H9 (cell line): Measurements from ENCODE around the gene SLC22A17. TPM values are rescaled to one million over a fixed set of nuclear protein-coding genes. Genes with fewer than 3 reads are reported as not detected.

Experiments used
- DNase-seq: peaks from one replicate; pipeline ENCODE4 v3.0.0-alpha.2; 2017
- H2AFZ ChIP-seq: one replicate; pipeline ENCODE4 v1.6.1; 2013; ENCODE audit warnings: mild to moderate bottlenecking, low read length, control low read depth, moderate library complexity
- H2AK5ac ChIP-seq: 2 replicates; pipeline ENCODE4 v1.6.1; 2013; ENCODE audit warnings: low read length, control low read depth, mixed read lengths; ENCODE audit not compliant: insufficient read length
- H2BK120ac ChIP-seq: one replicate; pipeline ENCODE4 v1.6.1; 2013; ENCODE audit warnings: low read depth, mild to moderate bottlenecking, low read length, control low read depth, inconsistent platforms; ENCODE audit not compliant: poor library complexity, severe bottlenecking
- H2BK12ac ChIP-seq: 2 replicates; pipeline ENCODE4 v1.6.1; 2013; ENCODE audit warnings: low read length, control low read depth, mixed read lengths, low read depth; ENCODE audit not compliant: insufficient read length
- H2BK15ac ChIP-seq: 2 replicates; pipeline ENCODE4 v1.6.1; 2013; ENCODE audit warnings: low read depth, low read length, control low read depth
- H2BK20ac ChIP-seq: one replicate; pipeline ENCODE4 v1.6.1; 2013; ENCODE audit warnings: low read depth, mild to moderate bottlenecking, low read length, control low read depth, inconsistent platforms; ENCODE audit not compliant: poor library complexity, severe bottlenecking
- H2BK5ac ChIP-seq: 2 replicates; pipeline ENCODE4 v1.6.1; 2013; ENCODE audit warnings: low read length, control low read depth, mixed read lengths; ENCODE audit not compliant: insufficient read length
- H3K14ac ChIP-seq: 2 replicates; pipeline ENCODE4 v1.6.1; 2013; ENCODE audit warnings: low read length, control low read depth; ENCODE audit not compliant: insufficient read depth
- H3K18ac ChIP-seq: 2 replicates; pipeline ENCODE4 v1.6.1; 2013; ENCODE audit warnings: low read depth, mild to moderate bottlenecking, mixed read lengths, low read length, control low read depth; ENCODE audit not compliant: insufficient read length
- H3K23ac ChIP-seq: 2 replicates; pipeline ENCODE4 v1.6.1; 2013; ENCODE audit warnings: low read length, control low read depth, mixed read lengths, low read depth; ENCODE audit not compliant: insufficient read length
- H3K23me2 ChIP-seq: 2 replicates; pipeline ENCODE4 v1.6.1; 2013; ENCODE audit warnings: low read depth, mild to moderate bottlenecking, mixed read lengths, low read length, control low read depth; ENCODE audit not compliant: insufficient read length, poor library complexity, severe bottlenecking
- H3K27ac ChIP-seq: 2 replicates; pipeline ENCODE4 v1.5.1; 2013; ENCODE audit warnings: low read length, control low read depth, mixed read lengths, low read depth; ENCODE audit not compliant: insufficient read length
- H3K27me3 ChIP-seq: 2 replicates; pipeline ENCODE4 v1.6.1; 2013; ENCODE audit warnings: low read length, control low read depth, inconsistent platforms; ENCODE audit not compliant: insufficient read depth
- H3K4ac ChIP-seq: 2 replicates; pipeline ENCODE4 v1.6.1; 2013; ENCODE audit warnings: low read depth, mild to moderate bottlenecking, control low read depth, inconsistent platforms, low read length, moderate library complexity
- H3K4me1 ChIP-seq: 2 replicates; pipeline ENCODE4 v1.6.1; 2013; ENCODE audit warnings: low read length, control low read depth, inconsistent platforms; ENCODE audit not compliant: insufficient read depth
- H3K4me2 ChIP-seq: 2 replicates; pipeline ENCODE4 v1.6.1; 2013; ENCODE audit warnings: low read length, control low read depth, mixed read lengths; ENCODE audit not compliant: insufficient read length, insufficient read depth
- H3K56ac ChIP-seq: 2 replicates; pipeline ENCODE4 v1.6.1; 2013; ENCODE audit warnings: low read depth, mild to moderate bottlenecking, mixed read lengths, low read length, control low read depth; ENCODE audit not compliant: insufficient read length
- H3K79me1 ChIP-seq: 2 replicates; pipeline ENCODE4 v1.6.1; 2013; ENCODE audit warnings: low read depth, mild to moderate bottlenecking, moderate library complexity, low read length, control low read depth, inconsistent platforms; ENCODE audit not compliant: insufficient read depth, poor library complexity, severe bottlenecking
- H3K79me2 ChIP-seq: 2 replicates; pipeline ENCODE4 v1.6.1; 2013; ENCODE audit warnings: low read length, control low read depth, inconsistent platforms; ENCODE audit not compliant: insufficient read depth
- H3K9ac ChIP-seq: 2 replicates; pipeline ENCODE4 v1.6.1; 2013; ENCODE audit warnings: low read length, control low read depth, mixed read lengths; ENCODE audit not compliant: insufficient read length; ENCODE audit errors: extremely low read depth
- H3K9me3 ChIP-seq: one replicate; pipeline ENCODE4 v1.6.1; 2013; ENCODE audit warnings: low read depth, low read length, inconsistent platforms; ENCODE audit not compliant: control insufficient read depth
- H3T11ph ChIP-seq: one replicate; pipeline ENCODE4 v1.6.1; 2013; ENCODE audit warnings: mild to moderate bottlenecking, low read length, control low read depth, inconsistent platforms
- H4K20me1 ChIP-seq: one replicate; pipeline ENCODE4 v1.6.1; 2013; ENCODE audit not compliant: control insufficient read depth, insufficient read length, insufficient read depth
- H4K5ac ChIP-seq: 2 replicates; pipeline ENCODE4 v1.6.1; 2013; ENCODE audit warnings: low read depth, mild to moderate bottlenecking, mixed read lengths, low read length, control low read depth; ENCODE audit not compliant: insufficient read length
- H4K8ac ChIP-seq: replicated peaks from 2 replicates; pipeline ENCODE4 v1.6.1; 2013; ENCODE audit warnings: low read length, control low read depth, mixed read lengths, low read depth; ENCODE audit not compliant: insufficient read length
- H4K91ac ChIP-seq: 2 replicates; pipeline ENCODE4 v1.6.1; 2013; ENCODE audit warnings: low read depth, mild to moderate bottlenecking, moderate library complexity, mixed read lengths, low read length, control low read depth; ENCODE audit not compliant: insufficient read length
- H3K27ac Mint-ChIP-seq, 3 experiments: 2 replicates in 2 of 3; 3 replicates in 1 of 3; pipeline ENCODE4 v1.8.0; 2020 to 2021; ENCODE audit warnings: mixed read lengths in 3 of 3, mild to moderate bottlenecking in 1 of 3, moderate library complexity in 1 of 3
- H3K27me3 Mint-ChIP-seq: 2 replicates; pipeline ENCODE4 v1.8.0; 2021; ENCODE audit warnings: low read depth, mild to moderate bottlenecking, moderate library complexity, mixed read lengths
- H3K36me3 Mint-ChIP-seq, 3 experiments: 2 replicates in 2 of 3; 3 replicates in 1 of 3; pipeline ENCODE4 v1.8.0; 2020 to 2021; ENCODE audit warnings: low read depth in 3 of 3, mixed read lengths in 3 of 3; ENCODE audit not compliant: insufficient read depth in 1 of 3
- H3K4me1 Mint-ChIP-seq, 2 experiments: 2 replicates each; pipeline ENCODE4 v1.8.0; 2020; ENCODE audit warnings: mixed read lengths in 2 of 2
- H3K4me3 Mint-ChIP-seq, 2 experiments: 2 replicates in 1 of 2; 3 replicates in 1 of 2; pipeline ENCODE4 v1.8.0; 2020 to 2021; ENCODE audit warnings: mild to moderate bottlenecking in 2 of 2, mixed read lengths in 2 of 2, moderate library complexity in 1 of 2
- H3K9me3 Mint-ChIP-seq, 2 experiments: 2 replicates in 1 of 2; 3 replicates in 1 of 2; pipeline ENCODE4 v1.8.0; 2020; ENCODE audit warnings: mild to moderate bottlenecking in 2 of 2, mixed read lengths in 2 of 2, moderate library complexity in 1 of 2
- WGBS: extraction: QIAGEN DNeasy Blood & Tissue Kit; methylation state at CpG from one replicate; pipeline ENCODE4 v1.1.7; 2013; ENCODE audit warnings: missing lambda C conversion rate, low lambda C conversion rate, mixed read lengths; ENCODE audit not compliant: insufficient read length; ENCODE audit errors: extremely low coverage; 5-methylcytosine and 5-hydroxymethylcytosine counted together
- total RNA-seq: library from RNA; stranded (reverse); gene quantifications from 2 replicates; pipeline ENCODE4 v1.2.1, GENCODE V29; 2021
- TF ChIP-seq, protein P1 (sequence below): fragments of 200-600 bp; sonication (generic); conservative IDR thresholded peaks from 3 replicates; pipeline ENCODE4 v1.8.0; 2021; ENCODE audit warnings: antibody characterized with exemption, mild to moderate bottlenecking

The SLC22A17 gene
- total RNA-seq, 1 experiment from 2014 or later, result 33.0 TPM

- H3K9me3 Mint-ChIP-seq, result no peaks in the 10 kb centered on the region; a peak in 1 of 5 replicates
- no peak for DNase-seq
These were observed 43.4 kb upstream of the SLC22A17 start for GRCh38 chr14:23396126-23396525.

More at GRCh38 chr14:23396126-23396525, 43.4 kb upstream of the SLC22A17 start:
- no peaks in the 10 kb centered on the region for H3K36me3 Mint-ChIP-seq
- Histone ChIP-seq H3K4me1 (no peaks in the 10 kb centered on the region; the same call in 1 of the 2 replicates), H3K56ac (no peak overlapping the region), H3K9ac (no peak overlapping the region), H3T11ph (no peak overlapping the region), H3K14ac (no peak overlapping the region), H2BK5ac (no peak overlapping the region), H2AK5ac (no peak overlapping the region), H3K23ac (no peak overlapping the region), H3K27ac (no peak overlapping the region), H3K4ac (no peak overlapping the region), H3K4me2 (no peak overlapping the region), H2BK120ac (no peak overlapping the region), H4K91ac (no peak overlapping the region), H3K23me2 (no peaks in the 10 kb centered on the region), H3K9me3 (no peaks in the 10 kb centered on the region), H2BK12ac (no peak overlapping the region), H2BK15ac (no peak overlapping the region), H2BK20ac (no peak overlapping the region), H2AFZ (no peak overlapping the region), H4K8ac (no peak overlapping the region), H4K20me1 (no peaks in the 10 kb centered on the region), H3K18ac (no peak overlapping the region), H3K79me2 (no peaks in the 10 kb centered on the region), H4K5ac (no peak overlapping the region), H3K79me1 (no peaks in the 10 kb centered on the region), H3K27me3 (no peaks in the 10 kb centered on the region)
- TF ChIP-seq, protein P1, sequence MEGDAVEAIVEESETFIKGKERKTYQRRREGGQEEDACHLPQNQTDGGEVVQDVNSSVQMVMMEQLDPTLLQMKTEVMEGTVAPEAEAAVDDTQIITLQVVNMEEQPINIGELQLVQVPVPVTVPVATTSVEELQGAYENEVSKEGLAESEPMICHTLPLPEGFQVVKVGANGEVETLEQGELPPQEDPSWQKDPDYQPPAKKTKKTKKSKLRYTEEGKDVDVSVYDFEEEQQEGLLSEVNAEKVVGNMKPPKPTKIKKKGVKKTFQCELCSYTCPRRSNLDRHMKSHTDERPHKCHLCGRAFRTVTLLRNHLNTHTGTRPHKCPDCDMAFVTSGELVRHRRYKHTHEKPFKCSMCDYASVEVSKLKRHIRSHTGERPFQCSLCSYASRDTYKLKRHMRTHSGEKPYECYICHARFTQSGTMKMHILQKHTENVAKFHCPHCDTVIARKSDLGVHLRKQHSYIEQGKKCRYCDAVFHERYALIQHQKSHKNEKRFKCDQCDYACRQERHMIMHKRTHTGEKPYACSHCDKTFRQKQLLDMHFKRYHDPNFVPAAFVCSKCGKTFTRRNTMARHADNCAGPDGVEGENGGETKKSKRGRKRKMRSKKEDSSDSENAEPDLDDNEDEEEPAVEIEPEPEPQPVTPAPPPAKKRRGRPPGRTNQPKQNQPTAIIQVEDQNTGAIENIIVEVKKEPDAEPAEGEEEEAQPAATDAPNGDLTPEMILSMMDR, result no peak
- WGBS, result no CpG with 5 or more reads among the region's 10 CpGs
- peaks cover 7 to 8% of the 10 kb centered on the region in 2 experiments for H3K4me1 Mint-ChIP-seq
- H3K27ac Mint-ChIP-seq, result no peak overlapping the region
- peaks cover 38% of the 10 kb centered on the region for H3K27me3 Mint-ChIP-seq
- no peak overlapping the region for H3K4me3 Mint-ChIP-seq
